GM10266 (cell line): ENCODE results near the gene SETDB2.

Experiments used
- DNase-seq: peaks from one replicate; pipeline ENCODE4 v3.0.0; 2012; ENCODE audit errors: extremely low spot score
- CTCF ChIP-seq: IDR thresholded peaks from 2 replicates; pipeline ENCODE4 v1.5.1; 2012; ENCODE audit warnings: mild to moderate bottlenecking, low read depth; ENCODE audit not compliant: control insufficient read depth, insufficient read depth; ENCODE audit errors: missing control alignments

The SETDB2 gene

GRCh38 chr13:49411353-49411752 lies 32.7 kb upstream of the SETDB2 start:
- TF ChIP-seq CTCF: no peak
- DNase-seq: no peak

- no peak for TF ChIP-seq CTCF
- no peak for DNase-seq
Observed at GRCh38 chr13:49412749-49413148, 31.3 kb upstream of the SETDB2 start.

DNA sequence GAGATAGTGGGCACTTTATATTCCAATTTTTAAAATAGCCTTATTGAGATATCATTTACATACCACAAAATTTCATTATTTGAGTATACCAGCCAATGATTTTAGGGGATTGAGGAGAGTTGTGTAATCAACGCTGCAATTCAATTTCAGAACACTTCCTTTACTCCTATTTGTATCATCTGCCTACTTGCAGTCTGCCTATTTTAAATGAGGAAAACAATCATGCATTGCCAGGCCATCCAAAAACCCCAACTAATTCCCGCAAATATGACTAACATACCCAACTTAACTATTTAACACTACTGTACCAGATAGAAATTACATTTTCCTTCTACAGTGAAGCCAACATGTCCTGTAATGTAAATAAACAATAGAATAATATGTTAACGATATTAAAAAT lies 26.9 kb upstream of the SETDB2 start:
- TF ChIP-seq CTCF: no peak

DNA sequence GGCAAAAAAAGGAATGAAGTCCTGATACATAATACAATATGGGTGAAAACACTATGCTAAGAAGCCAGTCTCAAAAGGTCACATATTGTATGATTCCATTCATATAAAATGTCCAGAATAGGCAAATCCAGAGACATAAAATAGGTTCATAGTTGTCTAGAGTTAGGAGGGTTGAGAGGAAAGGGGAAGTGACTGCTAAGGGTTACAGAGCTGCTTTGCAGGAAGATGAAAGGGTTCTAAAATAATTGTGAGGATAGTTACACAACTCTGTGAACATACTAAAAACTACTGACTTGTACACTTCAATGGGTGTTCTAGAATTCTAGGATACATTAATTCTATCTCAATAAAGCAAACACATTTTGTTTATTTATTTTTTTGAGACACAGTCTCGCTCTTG lies 25.9 kb upstream of the SETDB2 start:
- TF ChIP-seq CTCF: no peak
- no peak for DNase-seq

More for the DNA sequence above, 26.9 kb upstream of the SETDB2 start:
- DNase-seq: no peak

GRCh38 chr13:49419276-49419675 lies 24.8 kb upstream of the SETDB2 start:
- DNase-seq: no peak
- no peak for TF ChIP-seq CTCF

- DNase-seq: peak; percentile 28
- peak; percentile 58 for TF ChIP-seq CTCF
Observed at GRCh38 chr13:49421391-49421790, 22.7 kb upstream of the SETDB2 start.

- TF ChIP-seq CTCF: no peak
- DNase-seq: no peak
Observed at GRCh38 chr13:49424011-49424560, 20.0 kb upstream of the SETDB2 start.
